Spleen (tissue), 11 donors: Measurements from ENCODE around the gene CSRP1. TPM values are rescaled to one million over a fixed set of nuclear protein-coding genes. Genes with fewer than 3 reads are reported as not detected.

Source experiments
- DNase-seq: peaks from one replicate; pipeline ENCODE4 v3.0.0-alpha.2; 2020
- H3K27ac ChIP-seq, 8 donors: fragments of 200-600 bp; sonication (generic) in 7 of 8; 1 replicate in 4 of 8; 2 replicates in 4 of 8; pipeline versions ENCODE4 v1.5.0 to v1.8.0; 2016 to 2021; ENCODE audit warnings: inconsistent platforms in 4 of 8, mild to moderate bottlenecking in 4 of 8, moderate library complexity in 1 of 8
- H3K27me3 ChIP-seq, 7 donors: fragments of 200-600 bp; sonication (generic) in 6 of 7; replicated peaks in 1 of 7; 1 replicate in 4 of 7; 2 replicates in 3 of 7; pipeline versions ENCODE4 v1.5.0 to v1.8.0; 2016 to 2021; ENCODE audit warnings: inconsistent platforms in 3 of 7, mild to moderate bottlenecking in 1 of 7
- H3K36me3 ChIP-seq, 6 donors: fragments of 200-600 bp; sonication (generic) in 5 of 6; 1 replicate in 4 of 6; 2 replicates in 2 of 6; pipeline versions ENCODE4 v1.5.0 to v1.8.0; 2016 to 2021; ENCODE audit warnings: inconsistent platforms in 2 of 6
- H3K4me1 ChIP-seq, 6 donors: fragments of 200-600 bp; sonication (generic) in 5 of 6; 1 replicate in 3 of 6; 2 replicates in 3 of 6; pipeline versions ENCODE4 v1.5.0 to v1.8.0; 2016 to 2021; ENCODE audit warnings: inconsistent platforms in 3 of 6
- H3K4me3 ChIP-seq, 8 donors: fragments of 200-600 bp; sonication (generic) in 7 of 8; 1 replicate in 4 of 8; 2 replicates in 4 of 8; pipeline versions ENCODE4 v1.5.0 to v1.8.0; 2016 to 2021; ENCODE audit warnings: inconsistent platforms in 4 of 8, mild to moderate bottlenecking in 4 of 8, moderate library complexity in 2 of 8
- H3K9me3 ChIP-seq, 8 donors: fragments of 200-600 bp; sonication (generic) in 7 of 8; 1 replicate in 4 of 8; 2 replicates in 4 of 8; pipeline versions ENCODE4 v1.5.0 to v1.8.0; 2016 to 2021; ENCODE audit warnings: inconsistent platforms in 4 of 8
- CTCF ChIP-seq, 11 experiments: fragments of 200-600 bp in 7 of 11; fragments of 450-650 bp in 4 of 11; sonication (generic) in 4 of 11; IDR thresholded peaks in 8 of 11; conservative IDR thresholded peaks in 3 of 11; 1 replicate in 7 of 11; 2 replicates in 4 of 11; pipeline versions ENCODE4 v1.4.0 to v1.8.0; 2016 to 2021; ENCODE audit warnings: antibody characterized with exemption in 11 of 11, inconsistent platforms in 4 of 11, mild to moderate bottlenecking in 1 of 11
- POLR2A ChIP-seq, 3 donors: fragments of 450-650 bp; IDR thresholded peaks; one replicate each; pipeline ENCODE4 v1.5.1; 2017; ENCODE audit warnings: antibody characterized with exemption in 3 of 3, mild to moderate bottlenecking in 1 of 3
- POLR2AphosphoS5 ChIP-seq, 3 donors: sonication (generic); formaldehyde crosslinking; IDR thresholded peaks; one replicate each; pipeline ENCODE4 v1.5.1; 2017; ENCODE audit warnings: antibody characterized with exemption in 3 of 3
- WGBS, 5 donors: extraction: QIAGEN DNeasy Blood & Tissue Kit in 3 of 5; methylation state at CpG; one replicate each; pipeline versions ENCODE4 v1.1.5 to v1.1.7; 2013 to 2018; 5-methylcytosine and 5-hydroxymethylcytosine counted together
- intact Hi-C: fragments of 100-400 bp; cut with DNase I; formaldehyde crosslinking; loops from one replicate; pipeline ENCODE4 v1.15.0; 2023; ENCODE audit warnings: low total_unique reads
- polyA plus RNA-seq, 3 donors: library from polyadenylated mRNA; stranded (reverse); fragments of 200-250 nt; gene quantifications; one replicate each; pipeline ENCODE4 v1.2.1, GENCODE V29; 2013
- total RNA-seq, 7 donors: library from RNA; depleted of rRNA in 3 of 7; stranded (reverse); fragments of >200 nt in 3 of 7; fragmentation: NEBNext Ultra II Directional in 4 of 7; extraction: Animal tissue kit (Norgen Biotek cat#: 25700) in 4 of 7; gene quantifications; one replicate each; pipeline versions ENCODE4 v1.1.0 to v1.2.1, GENCODE V29; 2016 to 2021
- donor health status: healthy with polysubstance abuse.
- donor health status: DM: no; HTN: no; CAD: no; lungs with moderate emphysema.
- donor health status: DM: no; HTN: no; CAD: no.
- donor health status: Bipolar disorder and iron deficiency.
- donor health status: healthy.
- donor health status: DM: no; HTN: no; CAD: no.
- donor health status: DM: yes; HTN: yes; CAD: no.

The CSRP1 gene
- total and polyA plus RNA-seq, 10 donors, result 67.1 to 360 (median 182) TPM

- DNase-seq, result no peak
- no peak overlapping the region for H3K27ac ChIP-seq
- TF ChIP-seq POLR2AphosphoS5 (IDR thresholded peaks at IDR 0.05) (no peak), CTCF (IDR thresholded peaks at IDR 0.05 in 8 of 11, conservative IDR thresholded peaks at IDR 0.05 in 3 of 11) (no peak), POLR2A (IDR thresholded peaks at IDR 0.05) (no peak)
Measured at GRCh38 chr1:201436969-201437368, 70.0 kb downstream of the CSRP1 start.

GRCh38 chr1:201436393-201436792 lies 70.5 kb downstream of the CSRP1 start:
- TF ChIP-seq POLR2AphosphoS5 (IDR thresholded peaks at IDR 0.05) (no peak), CTCF (IDR thresholded peaks at IDR 0.05 in 8 of 11, conservative IDR thresholded peaks at IDR 0.05 in 3 of 11) (no peak), POLR2A (IDR thresholded peaks at IDR 0.05) (no peak)
- DNase-seq, result no peak
- H3K4me3 ChIP-seq, result no peak overlapping the region
- no peaks in the 10 kb centered on the region for H3K36me3 ChIP-seq
- peaks cover 0 to 41% (median 0%) of the 10 kb centered on the region in 7 donors for H3K27me3 ChIP-seq
- 62 to 73% (median 69%) methylated on average over 6 of the region's 6 CpGs for WGBS, 5 donors
- intact Hi-C loops, result no loop called here
- H3K4me1 ChIP-seq, result peaks cover 0 to 9% (median 0%) of the 10 kb centered on the region in 6 donors
- no peaks in the 10 kb centered on the region for H3K9me3 ChIP-seq
- H3K27ac ChIP-seq, result no peak overlapping the region

More at GRCh38 chr1:201436969-201437368, 70.0 kb downstream of the CSRP1 start:
- Histone ChIP-seq H3K27me3 (peaks cover 0 to 40% (median 0%) of the 10 kb centered on the region in 7 donors), H3K9me3 (no peaks in the 10 kb centered on the region), H3K4me3 (no peak overlapping the region), H3K4me1 (peaks cover 0 to 9% (median 0%) of the 10 kb centered on the region in 6 donors), H3K36me3 (no peaks in the 10 kb centered on the region)
- intact Hi-C loops, result no loop called here
- 75 to 90% (median 81%) methylated on average over 3 of the region's 3 CpGs for WGBS, 5 donors

GRCh38 chr1:201434266-201434665 lies 72.7 kb downstream of the CSRP1 start:
- intact Hi-C loops, result no loop called here

GRCh38 chr1:201433609-201434008 lies 73.3 kb downstream of the CSRP1 start:
- Histone ChIP-seq H3K4me3 (no peak overlapping the region), H3K36me3 (no peaks in the 10 kb centered on the region), H3K9me3 (no peaks in the 10 kb centered on the region), H3K27ac (no peak overlapping the region), H3K4me1 (peaks cover 0 to 9% (median 0%) of the 10 kb centered on the region in 6 donors), H3K27me3 (peaks cover 0 to 45% (median 0%) of the 10 kb centered on the region in 7 donors)
- intact Hi-C loops, result no loop called here
- no peak for DNase-seq
- WGBS, 5 donors, result 82 to 88% (median 86%) methylated on average over 6 of the region's 6 CpGs
- TF ChIP-seq POLR2AphosphoS5 (IDR thresholded peaks at IDR 0.05) (no peak), CTCF (IDR thresholded peaks at IDR 0.05 in 8 of 11, conservative IDR thresholded peaks at IDR 0.05 in 3 of 11) (no peak), POLR2A (IDR thresholded peaks at IDR 0.05) (no peak)

More at GRCh38 chr1:201434266-201434665, 72.7 kb downstream of the CSRP1 start:
- 70 to 93% (median 90%) methylated on average over 3 of the region's 3 CpGs for WGBS, 5 donors
- Histone ChIP-seq H3K4me3 (no peak overlapping the region), H3K9me3 (no peaks in the 10 kb centered on the region), H3K27me3 (peaks cover 0 to 48% (median 0%) of the 10 kb centered on the region in 7 donors), H3K36me3 (no peaks in the 10 kb centered on the region), H3K27ac (no peak overlapping the region), H3K4me1 (peaks cover 0 to 9% (median 0%) of the 10 kb centered on the region in 6 donors)
- TF ChIP-seq POLR2AphosphoS5 (IDR thresholded peaks at IDR 0.05) (no peak), CTCF (IDR thresholded peaks at IDR 0.05 in 8 of 11, conservative IDR thresholded peaks at IDR 0.05 in 3 of 11) (no peak), POLR2A (IDR thresholded peaks at IDR 0.05) (no peak)
- no peak for DNase-seq

Other genes starting within 250 kb of the CSRP1 start
- not detected for gene PKP1, start 223.6 kb downstream of the CSRP1 start, total RNA-seq
- under 1 TPM; 0.04 to 0.10 (median 0.06) TPM for gene PKP1, start 223.6 kb downstream of the CSRP1 start, polyA plus RNA-seq
- under 1 TPM in 2 of 7 donors, not detected in 5; 0.41 to 0.55 TPM for gene TNNT2, start 129.4 kb downstream of the CSRP1 start, total RNA-seq
- 1 to 10 TPM; 1.2 to 3.8 (median 3.8) TPM for gene TNNT2, start 129.4 kb downstream of the CSRP1 start, polyA plus RNA-seq
- 1 to 10 TPM in 2 of 7 donors, under 1 TPM in 2, not detected in 3; 0.64 to 2.0 (median 1.3) TPM for gene LAD1, start 107.8 kb downstream of the CSRP1 start, total RNA-seq
- gene LAD1, start 107.8 kb downstream of the CSRP1 start, polyA plus RNA-seq, result 1 to 10 TPM in 2 of 3 donors, under 1 TPM in 1; 0.96 to 4.0 (median 2.4) TPM
- gene TNNI1, start 85.4 kb downstream of the CSRP1 start, total RNA-seq, result not detected
- 1 to 10 TPM in 1 of 3 donors, under 1 TPM in 2; 0.26 to 1.2 (median 0.26) TPM for gene TNNI1, start 85.4 kb downstream of the CSRP1 start, polyA plus RNA-seq
- 10 to 100 TPM in 3 of 7 donors, 1 to 10 TPM in 4; 3.7 to 17.4 (median 8.1) TPM for gene PHLDA3, start 37.9 kb downstream of the CSRP1 start, total RNA-seq
- 1 to 10 TPM; 3.6 to 8.7 (median 5.6) TPM for gene PHLDA3, start 37.9 kb downstream of the CSRP1 start, polyA plus RNA-seq
- gene NAV1, start 32.0 kb upstream of the CSRP1 start, total RNA-seq, result 10 to 100 TPM; 15.7 to 37.2 (median 27.4) TPM
- 1 to 10 TPM; 1.1 to 3.5 (median 1.2) TPM for gene NAV1, start 32.0 kb upstream of the CSRP1 start, polyA plus RNA-seq